HEK293T (cell line): Measurements from ENCODE around the gene RPL10A.

Source experiments
- CTCF ChIA-PET: fragments of 350-600 bp; formaldehyde crosslinking; extraction: SDS; loops from one replicate; lab custom pipeline; 2021; ENCODE audit warnings: antibody characterized with exemption, inconsistent platforms; lab: Yijun Ruan, JAX
- POLR2A ChIA-PET: fragments of 350-600 bp; formaldehyde crosslinking; extraction: SDS; loops from one replicate; lab custom pipeline; 2020; ENCODE audit warnings: antibody characterized with exemption, inconsistent platforms; lab: Yijun Ruan, JAX
- DNase-seq: peaks from one replicate; pipeline ENCODE4 v3.0.0; 2012; ENCODE audit warnings: mixed read lengths; ENCODE audit errors: extremely low spot score
- ARNT ChIP-seq: fragments of 450-650 bp; IDR thresholded peaks from 2 replicates; pipeline ENCODE4 v1.6.1; 2017; ENCODE audit warnings: mild to moderate bottlenecking
- BHLHE40 ChIP-seq: fragments of 450-650 bp; IDR thresholded peaks from 2 replicates; pipeline ENCODE4 v1.6.1; 2016; ENCODE audit warnings: mild to moderate bottlenecking, moderate library complexity, borderline replicate concordance
- CTBP1 ChIP-seq: fragments of 450-650 bp; IDR thresholded peaks from 2 replicates; pipeline ENCODE4 v1.6.1; 2016; ENCODE audit warnings: borderline replicate concordance
- ELF4 ChIP-seq: fragments of 450-650 bp; IDR thresholded peaks from 2 replicates; pipeline ENCODE4 v1.6.1; 2017; ENCODE audit warnings: antibody characterized with exemption
- FOXA1 ChIP-seq: fragments of 450-650 bp; IDR thresholded peaks from 2 replicates; pipeline ENCODE4 v1.6.1; 2016; ENCODE audit warnings: mild to moderate bottlenecking
- FOXK2 ChIP-seq: fragments of 450-650 bp; IDR thresholded peaks from 2 replicates; pipeline ENCODE4 v1.6.1; 2016; ENCODE audit warnings: mild to moderate bottlenecking
- FOXM1 ChIP-seq: fragments of 450-650 bp; IDR thresholded peaks from 2 replicates; pipeline ENCODE4 v1.6.1; 2017; ENCODE audit warnings: mild to moderate bottlenecking, borderline replicate concordance
- HDGF ChIP-seq: fragments of 450-650 bp; IDR thresholded peaks from 2 replicates; pipeline ENCODE4 v1.6.1; 2017; ENCODE audit warnings: antibody characterized with exemption, borderline replicate concordance
- L3MBTL2 ChIP-seq: fragments of 450-650 bp; conservative IDR thresholded peaks from 2 replicates; pipeline ENCODE4 v1.6.1; 2016; ENCODE audit warnings: mild to moderate bottlenecking
- LEF1 ChIP-seq: fragments of 450-650 bp; IDR thresholded peaks from 2 replicates; pipeline ENCODE4 v1.6.1; 2017; ENCODE audit warnings: mild to moderate bottlenecking, borderline replicate concordance
- NFRKB ChIP-seq: fragments of 450-650 bp; IDR thresholded peaks from 2 replicates; pipeline ENCODE4 v1.6.1; 2016; ENCODE audit warnings: mild to moderate bottlenecking, moderate library complexity
- PKNOX1 ChIP-seq: fragments of 450-650 bp; IDR thresholded peaks from 2 replicates; pipeline ENCODE4 v1.6.1; 2016
- SP1 ChIP-seq: fragments of 450-650 bp; IDR thresholded peaks from 2 replicates; pipeline ENCODE4 v1.6.1; 2017
- SUZ12 ChIP-seq: fragments of 450-650 bp; IDR thresholded peaks from 2 replicates; pipeline ENCODE4 v1.6.1; 2016; ENCODE audit warnings: mild to moderate bottlenecking
- TARDBP ChIP-seq: fragments of 450-650 bp; IDR thresholded peaks from 2 replicates; pipeline ENCODE4 v1.6.1; 2016
- ZNF384 ChIP-seq: fragments of 450-650 bp; IDR thresholded peaks from 2 replicates; pipeline ENCODE4 v1.6.1; 2016

RPL10A gene

GRCh38 chr6:35478259-35478658 lies 10.1 kb downstream of the RPL10A start:
- ChIA-PET POLR2A (interaction anchor here (0.8 to 2.1 kb wide), 2 partner anchors 10 to 14 kb away, joined by 3 to 4 read pairs; partner anchors contain the start of gene RPL10A), CTCF (interaction anchor here (0.6 kb wide), 1 partner anchor 26 kb away, joined by 3 read pairs; no protein-coding TSS in a partner anchor)
- DNase-seq = no peak
- TF ChIP-seq L3MBTL2 (no peak), ARNT (no peak), BHLHE40 (no peak), SP1 (no peak), CTBP1 (no peak), ZNF384 (no peak), FOXA1 (no peak), SUZ12 (no peak), LEF1 (no peak), ELF4 (no peak), NFRKB (no peak), HDGF (no peak), PKNOX1 (no peak), FOXM1 (no peak), FOXK2 (no peak), TARDBP (no peak)

GRCh38 chr6:35480176-35480575 lies 12.0 kb downstream of the RPL10A start:
- DNase-seq = no peak
- CTCF ChIA-PET = interaction anchor here (0.6 kb wide), 1 partner anchor 166 kb away, joined by 3 read pairs; no protein-coding TSS in a partner anchor
- POLR2A ChIA-PET = interaction anchor here (1.0 to 1.5 kb wide), 2 partner anchors 9 to 17 kb away, joined by 4 to 9 read pairs; no protein-coding TSS in a partner anchor
- TF ChIP-seq FOXK2 (no peak), FOXA1 (no peak), LEF1 (no peak), ELF4 (no peak), PKNOX1 (no peak), ARNT (no peak), SP1 (no peak), SUZ12 (no peak), HDGF (no peak), FOXM1 (no peak), BHLHE40 (no peak), L3MBTL2 (no peak), ZNF384 (no peak), CTBP1 (no peak), TARDBP (no peak), NFRKB (no peak)

- TF ChIP-seq FOXA1 (no peak), SUZ12 (no peak)
- CTCF ChIA-PET = no interaction called here
Measured at GRCh38 chr6:35481226-35481625, 13.0 kb downstream of the RPL10A start.

GRCh38 chr6:35483062-35483461 lies 14.9 kb downstream of the RPL10A start:
- ChIA-PET CTCF (interaction anchor here (1.3 kb wide), 1 partner anchor 12 kb away, joined by 4 read pairs; no protein-coding TSS in a partner anchor), POLR2A (interaction anchor here (0.8 to 2.0 kb wide), 3 partner anchors 8 to 11 kb away, joined by 3 to 8 read pairs (median 3); no protein-coding TSS in a partner anchor)
- no peak for DNase-seq
- no peak for TF ChIP-seq NFRKB

More at GRCh38 chr6:35481226-35481625, 13.0 kb downstream of the RPL10A start:
- DNase-seq = no peak
- POLR2A ChIA-PET = interaction anchor here (1.6 to 2.0 kb wide), 2 partner anchors 8 to 10 kb away, joined by 7 to 8 read pairs; no protein-coding TSS in a partner anchor

GRCh38 chr6:35483490-35483889 lies 15.3 kb downstream of the RPL10A start:
- CTCF ChIA-PET = no interaction called here
- no peak for TF ChIP-seq TARDBP
- no peak for TF ChIP-seq ARNT
- no peak for TF ChIP-seq FOXK2
- no peak for TF ChIP-seq BHLHE40
- no peak for TF ChIP-seq ELF4
- TF ChIP-seq FOXA1 = no peak
- TF ChIP-seq SP1 = no peak
- TF ChIP-seq SUZ12 = no peak
- no peak for DNase-seq
- POLR2A ChIA-PET = interaction anchor here (0.8 to 1.3 kb wide), 2 partner anchors 8 to 10 kb away, joined by 3 read pairs; no protein-coding TSS in a partner anchor

- DNase-seq = no peak
- ChIA-PET POLR2A (interaction anchor here (0.8 to 1.3 kb wide), 3 partner anchors 9 to 11 kb away, joined by 3 to 4 read pairs (median 3); no protein-coding TSS in a partner anchor), CTCF (interaction anchor here (0.6 kb wide), 1 partner anchor 190 kb away, joined by 3 read pairs; no protein-coding TSS in a partner anchor)
- TF ChIP-seq FOXM1 (no peak), NFRKB (no peak), FOXK2 (no peak), ARNT (no peak), HDGF (no peak), PKNOX1 (no peak), ZNF384 (no peak), SP1 (no peak), TARDBP (no peak), BHLHE40 (no peak), FOXA1 (no peak)
Measured at GRCh38 chr6:35483893-35484645, 15.9 kb downstream of the RPL10A start.
